ENCODE results near the gene FSTL5. TPM values are rescaled to one million over a fixed set of nuclear protein-coding genes. Genes with fewer than 3 reads are reported as not detected.

The FSTL5 gene
- polyA plus RNA-seq, 3 donors, result not detected

DNA sequence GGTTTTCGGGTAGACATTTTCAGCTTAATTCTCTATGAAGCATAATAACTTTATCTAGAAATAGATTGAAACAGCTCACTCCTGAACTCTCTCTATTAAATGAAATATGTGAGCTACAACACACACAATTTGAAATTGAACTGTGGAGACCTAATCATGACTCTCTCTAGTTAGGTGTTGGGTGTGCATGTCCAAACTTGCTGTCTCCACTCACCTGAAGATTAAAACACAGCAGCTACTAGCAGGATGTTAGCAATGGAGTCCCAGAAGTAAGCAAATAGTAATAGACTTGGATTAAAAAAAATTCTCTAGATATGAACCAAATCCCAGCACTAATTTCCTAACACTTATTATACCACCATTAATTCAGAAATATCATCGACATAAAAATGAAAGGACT lies 173.1 kb downstream of the FSTL5 start:
- Mint-ChIP-seq H3K4me3 (no peak overlapping the region), H3K27me3 (ENCODE audit: low read depth in 3 of 3) (no peaks in the 10 kb centered on the region), H3K36me3 (no peaks in the 10 kb centered on the region), H3K9me3 (peaks cover 0 to 2% (median 0%) of the 10 kb centered on the region in 7 donors), H3K4me1 (no peaks in the 10 kb centered on the region), H3K27ac (no peak overlapping the region)
- Histone ChIP-seq H3K36me3 (replicated peaks in 1 of 2; ENCODE audit: control insufficient read depth in 1 of 2, insufficient read depth in 2 of 2, low read length in 2 of 2) (no peaks in the 10 kb centered on the region), H4K20me1 (ENCODE audit: insufficient read depth, low read length) (no peaks in the 10 kb centered on the region), H3K9me3 (replicated peaks in 1 of 2; ENCODE audit: control insufficient read depth in 1 of 2, insufficient read depth in 1 of 2, low read length in 2 of 2) (no peaks in the 10 kb centered on the region), H3K27me3 (ENCODE audit: control insufficient read depth in 2 of 2, insufficient read depth in 2 of 2, low read length in 2 of 2) (no peaks in the 10 kb centered on the region), H3K4me3 (replicated peaks in 1 of 3; ENCODE audit: low read depth in 2 of 3, low read length in 3 of 3) (no peak overlapping the region), H3K9ac (ENCODE audit: insufficient read depth, low read length, poor library complexity, severe bottlenecking) (no peak overlapping the region), H3K4me2 (replicated peaks; ENCODE audit: extremely low read depth, low read length, poor library complexity, severe bottlenecking) (no peak overlapping the region), H3K4me1 (ENCODE audit: control insufficient read depth in 1 of 2, insufficient read depth in 2 of 2, low read length in 2 of 2) (no peaks in the 10 kb centered on the region), H3K27ac (ENCODE audit: low read depth in 1 of 2, low read length in 2 of 2) (no peak overlapping the region), H3K79me2 (ENCODE audit: insufficient read depth, low read length) (no peaks in the 10 kb centered on the region), H2AFZ (ENCODE audit: insufficient read depth, low read depth, low read length, poor library complexity, severe bottlenecking) (no peak overlapping the region)
- TF ChIP-seq CTCF (IDR thresholded peaks at IDR 0.05), result no peak
- intact Hi-C loops (cut with micrococcal nuclease), result no loop called here
- WGBS (ENCODE audit: insufficient coverage), result no CpG with 5 or more reads among the region's 2 CpGs
- DNase-seq, result no peak

DNA sequence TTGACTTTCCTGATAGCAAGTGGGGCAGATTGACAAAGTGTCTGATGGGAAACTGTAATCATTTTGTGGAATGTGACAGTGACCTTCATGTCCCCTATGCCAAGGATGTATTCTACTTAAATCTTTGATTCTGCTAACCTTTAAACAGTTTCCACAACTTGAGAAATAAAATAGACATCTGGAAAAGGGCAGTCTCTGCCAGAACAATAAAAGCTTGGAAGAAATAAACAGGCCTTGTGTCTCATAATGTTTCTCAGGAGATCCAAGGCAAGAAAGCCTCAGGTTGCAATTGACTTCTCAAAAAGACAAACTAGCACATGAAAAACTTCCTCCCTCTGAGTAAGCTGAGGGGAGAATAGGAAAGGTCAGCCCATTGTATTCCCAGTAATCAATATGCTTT lies 174.9 kb downstream of the FSTL5 start:
- Mint-ChIP-seq H3K36me3 (no peaks in the 10 kb centered on the region), H3K4me3 (no peak overlapping the region), H3K4me1 (no peaks in the 10 kb centered on the region), H3K27ac (no peak overlapping the region), H3K27me3 (ENCODE audit: low read depth in 3 of 3) (no peaks in the 10 kb centered on the region), H3K9me3 (peaks cover 0 to 2% (median 0%) of the 10 kb centered on the region in 7 donors)
- no peak for TF ChIP-seq CTCF (IDR thresholded peaks at IDR 0.05)
- no peak overlapping the region for H3K9ac ChIP-seq (ENCODE audit: insufficient read depth, low read length, poor library complexity, severe bottlenecking)
- no peak overlapping the region for H2AFZ ChIP-seq (ENCODE audit: insufficient read depth, low read depth, low read length, poor library complexity, severe bottlenecking)
- no peaks in the 10 kb centered on the region for H3K4me1 ChIP-seq (ENCODE audit: control insufficient read depth in 1 of 2, insufficient read depth in 2 of 2, low read length in 2 of 2)
- intact Hi-C loops (cut with micrococcal nuclease), result no loop called here
- H3K27ac ChIP-seq (ENCODE audit: low read depth in 1 of 2, low read length in 2 of 2), result no peak overlapping the region
- no peaks in the 10 kb centered on the region for H3K79me2 ChIP-seq (ENCODE audit: insufficient read depth, low read length)
- no peak overlapping the region for H3K4me2 ChIP-seq (replicated peaks; ENCODE audit: extremely low read depth, low read length, poor library complexity, severe bottlenecking)
- no peaks in the 10 kb centered on the region for H4K20me1 ChIP-seq (ENCODE audit: insufficient read depth, low read length)
- DNase-seq, result no peak
- no peaks in the 10 kb centered on the region for H3K9me3 ChIP-seq (replicated peaks in 1 of 2; ENCODE audit: control insufficient read depth in 1 of 2, insufficient read depth in 1 of 2, low read length in 2 of 2)
- no peaks in the 10 kb centered on the region for H3K27me3 ChIP-seq (ENCODE audit: control insufficient read depth in 2 of 2, insufficient read depth in 2 of 2, low read length in 2 of 2)
- no peaks in the 10 kb centered on the region for H3K36me3 ChIP-seq (replicated peaks in 1 of 2; ENCODE audit: control insufficient read depth in 1 of 2, insufficient read depth in 2 of 2, low read length in 2 of 2)
- H3K4me3 ChIP-seq (replicated peaks in 1 of 3; ENCODE audit: low read depth in 2 of 3, low read length in 3 of 3), result no peak overlapping the region
